Fibroblast of skin of back (primary cell): ENCODE results near the gene BARX2.

Experiments
- DNase-seq: peaks from one replicate; pipeline ENCODE4 v3.0.0-alpha.2; 2013

The BARX2 gene

DNA sequence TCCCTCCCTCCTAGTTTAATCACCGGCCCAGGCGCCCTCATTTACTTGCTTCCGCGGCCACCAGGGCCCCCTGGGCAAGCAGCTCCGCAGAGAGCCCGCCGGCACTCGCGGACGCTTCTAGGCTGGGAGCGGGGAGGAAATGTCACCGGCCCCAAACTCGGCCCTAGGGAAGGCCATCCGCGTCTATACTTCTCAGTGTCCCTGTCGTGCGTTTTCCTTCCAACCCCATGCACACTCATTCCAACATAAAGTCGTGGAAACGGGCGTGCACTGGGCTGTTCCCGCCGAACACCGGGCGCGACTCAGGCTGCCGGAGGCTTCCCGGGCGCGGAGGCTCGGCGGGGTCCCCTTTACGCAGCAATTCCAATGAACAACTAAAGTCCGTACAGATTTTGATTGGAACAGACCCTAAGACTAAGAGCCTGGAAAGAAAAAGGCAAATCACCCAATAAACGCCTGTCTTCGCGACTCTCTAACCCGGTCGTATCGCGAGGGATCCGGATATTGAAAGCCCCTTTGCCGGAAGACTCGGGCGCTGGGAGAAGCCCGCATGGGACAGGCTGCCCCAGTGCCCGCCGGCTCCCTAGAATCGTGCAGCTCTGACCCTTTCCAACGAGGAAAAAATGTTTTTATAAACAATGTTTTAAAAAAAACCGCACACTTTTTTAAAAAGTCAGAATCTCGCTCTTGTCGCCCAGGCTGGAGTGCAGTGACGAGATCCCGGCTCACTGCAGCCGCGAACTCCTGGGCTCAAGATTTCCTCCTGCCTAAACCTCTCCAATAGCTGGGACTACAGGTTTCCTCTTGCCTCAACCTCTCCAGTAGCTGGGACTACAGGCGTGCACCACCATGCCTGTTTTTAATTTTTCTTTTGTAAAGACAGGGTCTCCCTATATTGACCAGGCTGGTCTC lies 1.3 kb upstream of the BARX2 start:
- no peak for DNase-seq

GRCh38 chr11:129374993-129375750 lies 476 bp upstream of the BARX2 start:
- DNase-seq = no peak

GRCh38 chr11:129376658-129377341 lies 1.2 kb downstream of the BARX2 start:
- no peak for DNase-seq

- no peak for DNase-seq
Observed at GRCh38 chr11:129377739-129378138, 2.1 kb downstream of the BARX2 start.

DNA sequence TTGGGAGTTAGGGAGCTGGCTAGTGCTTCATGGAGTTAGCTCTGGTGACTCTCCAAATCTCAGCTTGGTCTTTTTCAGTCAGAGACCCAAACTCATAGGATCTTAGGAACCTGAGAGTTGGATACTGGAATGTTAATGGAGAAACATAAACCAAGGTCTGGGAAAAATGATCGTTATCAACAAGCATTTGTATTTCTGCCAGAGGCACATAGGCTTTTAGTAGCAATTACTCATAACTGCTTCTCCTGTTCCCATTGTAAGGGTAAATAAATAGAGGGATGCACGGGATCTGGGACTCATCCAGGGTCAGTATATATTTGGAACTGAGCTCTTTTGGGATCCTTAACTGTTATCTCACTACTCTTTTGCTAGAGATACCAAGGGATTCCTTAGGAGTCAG lies 4.8 kb downstream of the BARX2 start:
- no peak for DNase-seq

GRCh38 chr11:129382583-129382982 lies 6.9 kb downstream of the BARX2 start:
- DNase-seq = no peak

DNA sequence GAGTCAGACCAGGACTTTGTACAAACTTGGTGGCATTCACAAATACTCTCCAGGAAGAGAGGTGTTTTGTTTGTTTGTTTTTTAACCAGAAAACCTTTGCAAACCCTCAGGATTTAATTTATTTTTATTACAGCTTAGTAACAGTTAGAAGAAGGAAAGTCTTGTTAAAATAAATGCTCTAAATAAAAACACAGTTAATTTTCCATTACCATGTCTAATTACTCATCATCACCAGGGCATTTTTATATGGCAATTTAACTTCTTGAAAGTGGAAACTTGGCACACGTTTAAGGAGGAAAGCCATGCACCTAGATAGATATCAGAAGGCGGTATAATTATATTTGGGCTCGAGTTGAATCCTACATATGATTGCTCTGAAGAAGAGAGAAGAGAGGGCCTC lies 7.4 kb downstream of the BARX2 start:
- no peak for DNase-seq

- no peak for DNase-seq
Observed at GRCh38 chr11:129383502-129383901, 7.9 kb downstream of the BARX2 start.

DNA sequence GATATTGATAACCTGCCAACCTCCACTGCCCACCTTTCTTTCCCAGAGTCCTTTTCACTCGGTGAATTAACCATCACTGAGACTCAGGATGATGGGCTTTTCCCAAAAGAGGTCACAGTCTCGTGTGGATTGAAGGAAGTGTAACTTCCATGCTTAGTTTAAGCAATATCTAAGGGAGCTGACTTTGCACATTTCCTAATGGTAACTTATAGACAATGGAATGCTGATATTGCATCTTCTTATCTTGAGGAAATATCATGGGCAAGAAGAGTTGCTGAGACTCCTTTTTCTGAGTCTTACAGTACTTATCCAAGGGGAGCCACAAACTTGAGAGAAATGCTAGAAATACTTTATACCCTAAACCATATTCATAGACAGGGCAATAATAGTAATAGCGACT lies 8.8 kb downstream of the BARX2 start:
- no peak for DNase-seq

GRCh38 chr11:129385801-129386200 lies 10.2 kb downstream of the BARX2 start:
- DNase-seq = no peak

- DNase-seq = no peak
Observed at GRCh38 chr11:129386795-129387397, 11.2 kb downstream of the BARX2 start.

DNA sequence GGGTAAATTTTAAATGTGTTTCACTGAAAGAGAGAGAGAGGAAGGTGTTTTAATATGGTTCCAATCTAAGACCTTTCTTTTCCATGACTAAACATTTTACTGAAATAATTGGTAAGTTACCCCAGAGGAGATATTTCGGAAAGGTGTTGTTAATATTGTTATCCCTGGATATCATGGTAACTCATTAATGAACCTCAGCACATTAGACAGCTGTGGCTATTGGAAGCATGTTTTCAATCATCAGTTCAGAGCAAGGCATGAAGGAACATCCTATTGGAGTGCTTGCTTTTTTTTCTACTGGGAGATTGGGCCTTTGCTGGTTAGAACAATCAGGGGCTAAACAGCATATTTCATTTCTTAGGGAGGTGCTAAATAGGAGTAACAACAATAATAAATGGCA lies 11.8 kb downstream of the BARX2 start:
- DNase-seq = no peak

- no peak for DNase-seq
Observed at GRCh38 chr11:129388824-129389223, 13.2 kb downstream of the BARX2 start.

GRCh38 chr11:129390303-129390821 lies 14.7 kb downstream of the BARX2 start:
- no peak for DNase-seq

GRCh38 chr11:129391360-129391759 lies 15.7 kb downstream of the BARX2 start:
- no peak for DNase-seq

- no peak for DNase-seq
Observed at GRCh38 chr11:129391821-129392220, 16.2 kb downstream of the BARX2 start.

GRCh38 chr11:129392995-129393394 lies 17.3 kb downstream of the BARX2 start:
- DNase-seq = no peak

DNA sequence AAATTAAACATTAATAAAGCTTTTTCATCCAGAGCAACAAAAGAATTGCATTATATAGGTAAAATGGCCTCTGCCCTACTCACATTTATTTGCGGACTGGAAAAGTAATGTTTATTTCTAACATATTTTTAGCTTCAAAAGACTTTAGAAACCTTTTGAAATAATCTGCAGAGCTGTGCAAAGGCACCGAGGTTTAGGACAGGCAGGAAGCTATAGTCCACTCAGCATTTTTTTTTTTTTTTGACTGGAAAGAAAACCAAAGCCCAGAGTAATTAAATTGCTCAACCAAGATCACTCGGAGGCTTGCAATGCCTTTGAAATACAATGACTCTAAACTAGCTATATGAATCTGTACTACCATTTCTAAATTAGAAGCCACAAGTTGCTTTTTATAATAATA lies 19.1 kb downstream of the BARX2 start:
- no peak for DNase-seq

GRCh38 chr11:129395432-129395831 lies 19.8 kb downstream of the BARX2 start:
- DNase-seq = no peak

DNA sequence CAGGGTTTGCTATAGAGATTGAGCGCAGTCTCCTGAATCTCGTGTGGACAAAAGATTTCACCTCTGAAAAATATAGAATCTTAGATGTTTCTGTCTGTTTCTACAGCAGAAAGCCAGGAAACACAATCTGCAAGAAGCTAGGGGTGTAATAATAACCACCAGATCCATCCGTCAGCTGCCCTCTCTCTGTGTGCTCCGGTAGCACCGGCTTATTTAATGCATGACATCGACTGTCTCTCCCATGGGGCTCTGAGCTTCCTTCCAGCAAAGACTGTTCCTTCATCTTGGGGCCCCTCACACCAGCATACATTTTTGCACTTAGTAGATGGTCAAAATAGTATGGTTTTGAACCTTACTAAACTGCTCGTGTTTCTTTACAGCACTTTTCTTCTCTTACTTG lies 20.2 kb downstream of the BARX2 start:
- no peak for DNase-seq

- DNase-seq = no peak
Observed at GRCh38 chr11:129396454-129396853, 20.8 kb downstream of the BARX2 start.
